HFF-Myc (cell line): ENCODE results near the gene HEXB.

ENCODE experiments used
- DNase-seq: peaks from one replicate; pipeline ENCODE4 v3.0.0-alpha.2; 2011; ENCODE audit warnings: low read depth; ENCODE audit errors: extremely low read depth
- H3K4me3 ChIP-seq: replicated peaks from 2 replicates; pipeline ENCODE4 v1.5.1; 2011; ENCODE audit warnings: low read depth, mild to moderate bottlenecking, control low read depth, low read length
- CTCF ChIP-seq: IDR thresholded peaks from 2 replicates; pipeline ENCODE4 v1.5.1; 2012; ENCODE audit warnings: mild to moderate bottlenecking, low read depth, low read length, control low read depth; ENCODE audit errors: missing control alignments

The HEXB gene

GRCh38 chr5:74640450-74640953 is 44.5 kb upstream of the HEXB start, which contains the start of gene ENC1:
ENC1 (minus strand) TSS chr5:74640728; CDS start chr5:74636485, 4,243 bp downstream.
- H3K4me3 ChIP-seq, result peak within 1 kb of the TSS; percentile 82
- peak; percentile 30 for TF ChIP-seq CTCF
- DNase-seq, result peak; percentile 75

GRCh38 chr5:74640954-74641734 is 43.9 kb upstream of the HEXB start:
- DNase-seq, result peak; percentile 49
- TF ChIP-seq CTCF, result no peak

GRCh38 chr5:74641735-74642542 is 43.1 kb upstream of the HEXB start:
- peak; percentile 60 for DNase-seq
- peak; percentile 47 for TF ChIP-seq CTCF
- peak overlapping the region; percentile 82 for H3K4me3 ChIP-seq

More at GRCh38 chr5:74640954-74641734, 43.9 kb upstream of the HEXB start:
- H3K4me3 ChIP-seq, result peak overlapping the region; percentile 82

GRCh38 chr5:74642543-74642863 is 42.5 kb upstream of the HEXB start:
- no peak overlapping the region for H3K4me3 ChIP-seq

GRCh38 chr5:74643111-74643562 is 41.9 kb upstream of the HEXB start:
- no peak for TF ChIP-seq CTCF
- DNase-seq, result peak; percentile 70
- H3K4me3 ChIP-seq, result no peak overlapping the region

More at GRCh38 chr5:74642543-74642863, 42.5 kb upstream of the HEXB start:
- no peak for DNase-seq
- no peak for TF ChIP-seq CTCF

GRCh38 chr5:74647096-74647495 is 37.9 kb upstream of the HEXB start:
- DNase-seq, result no peak
- no peak for TF ChIP-seq CTCF
- H3K4me3 ChIP-seq, result no peak overlapping the region
